DND-41 (cell line): Measurements from ENCODE around the gene PRTFDC1.

ENCODE experiments used
- CTCF ChIP-seq: IDR thresholded peaks from 2 replicates; pipeline ENCODE4 v1.5.1; 2012; ENCODE audit warnings: borderline replicate concordance, low read length, moderate library complexity, mild to moderate bottlenecking; ENCODE audit not compliant: poor library complexity, severe bottlenecking; ENCODE audit errors: extremely low read depth
- EZH2 ChIP-seq: IDR thresholded peaks from 3 replicates; pipeline ENCODE4 v1.6.1; 2012; ENCODE audit warnings: borderline replicate concordance, low read depth, mild to moderate bottlenecking, moderate library complexity, low read length, inconsistent platforms; ENCODE audit not compliant: severe bottlenecking

- TF ChIP-seq CTCF (no peak), EZH2 (no peak)
Observed at GRCh38 chr10:24894728-24895127, 57.7 kb downstream of the PRTFDC1 start.
